PC-9 (cell line): ENCODE measurements around the gene CNNM3. TPM values are rescaled to one million over a fixed set of nuclear protein-coding genes. Genes with fewer than 3 reads are reported as not detected.

Source experiments
- BruUV-seq: library from RNA; stranded (reverse); fragments of 400-500 nt; replicated peaks from 2 replicates; lab custom pipeline; 2021; lab: Mats Ljungman, UMichigan
- CTCF ChIA-PET: fragments of 300-600 bp; sonication (Branson Sonifier 250); formaldehyde crosslinking; loops from one replicate; lab custom pipeline; 2022; ENCODE audit warnings: antibody characterized with exemption; lab: Charles Lee
- POLR2A ChIA-PET: fragments of 300-600 bp; sonication (Branson Sonifier 250); formaldehyde crosslinking; loops from one replicate; lab custom pipeline; 2022; ENCODE audit warnings: antibody characterized with exemption; ENCODE audit not compliant: unreplicated experiment; lab: Charles Lee
- DNase-seq, 2 experiments: peaks; one replicate each; pipeline versions ENCODE4 v3.0.0 to v3.0.0-alpha.2; 2015 to 2022; ENCODE audit warnings: mixed read lengths in 1 of 2
- H2AFZ ChIP-seq: fragments of 200-600 bp; sonication (generic); 2 replicates; pipeline ENCODE4 v1.8.1; 2017; ENCODE audit warnings: antibody characterized with exemption
- H3F3A ChIP-seq: fragments of 200-600 bp; sonication (generic); 2 replicates; pipeline ENCODE4 v1.8.1; 2017; ENCODE audit warnings: antibody characterized with exemption, mild to moderate bottlenecking, low read depth; ENCODE audit not compliant: insufficient read depth
- H3K27ac ChIP-seq: fragments of 200-600 bp; sonication (generic); 2 replicates; pipeline ENCODE4 v1.6.1; 2016; ENCODE audit warnings: mixed run types
- H3K27me3 ChIP-seq: fragments of 200-600 bp; sonication (generic); 2 replicates; pipeline ENCODE4 v1.6.1; 2016; ENCODE audit warnings: low read depth, mixed run types; ENCODE audit not compliant: insufficient read depth
- H3K36me3 ChIP-seq: fragments of 200-600 bp; sonication (generic); 2 replicates; pipeline ENCODE4 v1.6.1; 2016; ENCODE audit warnings: low read depth, mixed run types
- H3K4me1 ChIP-seq: fragments of 200-600 bp; sonication (generic); replicated peaks from 2 replicates; pipeline ENCODE4 v1.6.1; 2016; ENCODE audit warnings: mixed run types; ENCODE audit not compliant: insufficient read depth
- H3K4me2 ChIP-seq: fragments of 200-600 bp; sonication (generic); 2 replicates; pipeline ENCODE4 v1.6.1; 2017; ENCODE audit warnings: mixed run types
- H3K4me3 ChIP-seq: fragments of 200-600 bp; sonication (generic); 2 replicates; pipeline ENCODE4 v1.6.1; 2016; ENCODE audit warnings: mixed run types
- H3K79me2 ChIP-seq: fragments of 200-600 bp; sonication (generic); 2 replicates; pipeline ENCODE4 v1.6.1; 2017; ENCODE audit warnings: low read depth, mixed run types
- H3K9me2 ChIP-seq: fragments of 200-600 bp; sonication (generic); 2 replicates; pipeline ENCODE4 v1.8.1; 2017; ENCODE audit warnings: mild to moderate bottlenecking; ENCODE audit not compliant: insufficient read depth
- H3K9me3 ChIP-seq: fragments of 200-600 bp; sonication (generic); 2 replicates; pipeline ENCODE4 v1.8.1; 2016; ENCODE audit warnings: low read depth; ENCODE audit not compliant: insufficient read depth
- H4K20me1 ChIP-seq: fragments of 200-600 bp; sonication (generic); 2 replicates; pipeline ENCODE4 v1.8.1; 2017; ENCODE audit not compliant: insufficient read depth
- EZH2 ChIP-seq: fragments of 200-600 bp; sonication (generic); IDR thresholded peaks from 2 replicates; pipeline ENCODE4 v1.8.0; 2017; ENCODE audit warnings: antibody characterized with exemption, low read depth
- intact Hi-C: fragments of 100-400 bp; cut with micrococcal nuclease; formaldehyde crosslinking; loops from one replicate; pipeline ENCODE4 v1.10.0; 2022; ENCODE audit not compliant: unreplicated experiment
- total RNA-seq: library from RNA; stranded (reverse); gene quantifications from 2 replicates; pipeline ENCODE4 v1.2.3, GENCODE V29; 2021
- TF ChIP-seq, protein P1 (sequence below): fragments of 200-600 bp; sonication (generic); conservative IDR thresholded peaks from 2 replicates; pipeline ENCODE4 v1.6.1; 2017; ENCODE audit warnings: mixed run types, antibody characterized with exemption, mild to moderate bottlenecking, moderate library complexity

CNNM3 gene
- total RNA-seq, 1 experiment from 2014 or later: 28.7 TPM

DNA sequence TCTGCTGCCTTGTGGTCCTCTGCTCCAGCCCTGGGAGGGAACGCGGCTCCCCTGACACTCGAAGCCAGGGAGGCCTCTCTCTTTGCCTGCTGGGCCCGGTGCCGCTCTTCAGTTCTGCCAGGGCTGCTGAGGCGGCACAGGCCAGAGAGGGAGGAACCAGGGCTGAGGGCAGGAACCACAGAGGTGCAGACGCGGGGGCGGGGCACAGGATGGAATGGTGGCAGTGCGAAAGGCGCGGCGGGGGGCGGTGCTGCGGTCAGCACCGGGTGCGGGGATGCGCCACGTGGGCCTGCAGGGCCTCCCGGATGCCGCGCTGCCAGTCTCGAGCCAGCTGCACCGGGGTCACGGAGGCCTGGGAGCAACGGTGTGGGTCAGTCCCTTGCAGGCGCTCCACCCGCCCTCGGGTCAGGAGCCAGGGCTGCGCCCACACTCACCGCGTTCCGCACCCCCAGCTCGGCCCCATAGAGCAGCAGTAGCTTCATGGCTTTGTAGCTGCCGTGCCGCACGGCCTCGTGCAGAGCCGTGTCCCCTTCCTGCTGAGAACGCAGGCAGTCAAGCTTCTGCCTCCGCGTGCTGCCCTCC, 23.3 kb downstream of the CNNM3 start:
- Histone ChIP-seq H3F3A (no peaks in the 10 kb centered on the region), H3K27ac (no peak overlapping the region), H3K4me3 (no peak overlapping the region), H3K79me2 (no peaks in the 10 kb centered on the region), H3K4me1 (no peaks in the 10 kb centered on the region), H4K20me1 (no peaks in the 10 kb centered on the region), H3K27me3 (no peaks in the 10 kb centered on the region), H3K36me3 (peaks cover 7% of the 10 kb centered on the region; the same call in 1 of the 2 replicates), H3K9me2 (no peaks in the 10 kb centered on the region), H3K9me3 (no peaks in the 10 kb centered on the region), H2AFZ (no peak overlapping the region), H3K4me2 (no peak overlapping the region)
- no TSS peak for BruUV-seq
- CTCF ChIA-PET: no interaction called here
- DNase-seq: no peak
- POLR2A ChIA-PET: no interaction called here
- TF ChIP-seq EZH2: no peak
- TF ChIP-seq, protein P1, sequence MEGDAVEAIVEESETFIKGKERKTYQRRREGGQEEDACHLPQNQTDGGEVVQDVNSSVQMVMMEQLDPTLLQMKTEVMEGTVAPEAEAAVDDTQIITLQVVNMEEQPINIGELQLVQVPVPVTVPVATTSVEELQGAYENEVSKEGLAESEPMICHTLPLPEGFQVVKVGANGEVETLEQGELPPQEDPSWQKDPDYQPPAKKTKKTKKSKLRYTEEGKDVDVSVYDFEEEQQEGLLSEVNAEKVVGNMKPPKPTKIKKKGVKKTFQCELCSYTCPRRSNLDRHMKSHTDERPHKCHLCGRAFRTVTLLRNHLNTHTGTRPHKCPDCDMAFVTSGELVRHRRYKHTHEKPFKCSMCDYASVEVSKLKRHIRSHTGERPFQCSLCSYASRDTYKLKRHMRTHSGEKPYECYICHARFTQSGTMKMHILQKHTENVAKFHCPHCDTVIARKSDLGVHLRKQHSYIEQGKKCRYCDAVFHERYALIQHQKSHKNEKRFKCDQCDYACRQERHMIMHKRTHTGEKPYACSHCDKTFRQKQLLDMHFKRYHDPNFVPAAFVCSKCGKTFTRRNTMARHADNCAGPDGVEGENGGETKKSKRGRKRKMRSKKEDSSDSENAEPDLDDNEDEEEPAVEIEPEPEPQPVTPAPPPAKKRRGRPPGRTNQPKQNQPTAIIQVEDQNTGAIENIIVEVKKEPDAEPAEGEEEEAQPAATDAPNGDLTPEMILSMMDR: no peak
- intact Hi-C loops: no loop called here

DNA sequence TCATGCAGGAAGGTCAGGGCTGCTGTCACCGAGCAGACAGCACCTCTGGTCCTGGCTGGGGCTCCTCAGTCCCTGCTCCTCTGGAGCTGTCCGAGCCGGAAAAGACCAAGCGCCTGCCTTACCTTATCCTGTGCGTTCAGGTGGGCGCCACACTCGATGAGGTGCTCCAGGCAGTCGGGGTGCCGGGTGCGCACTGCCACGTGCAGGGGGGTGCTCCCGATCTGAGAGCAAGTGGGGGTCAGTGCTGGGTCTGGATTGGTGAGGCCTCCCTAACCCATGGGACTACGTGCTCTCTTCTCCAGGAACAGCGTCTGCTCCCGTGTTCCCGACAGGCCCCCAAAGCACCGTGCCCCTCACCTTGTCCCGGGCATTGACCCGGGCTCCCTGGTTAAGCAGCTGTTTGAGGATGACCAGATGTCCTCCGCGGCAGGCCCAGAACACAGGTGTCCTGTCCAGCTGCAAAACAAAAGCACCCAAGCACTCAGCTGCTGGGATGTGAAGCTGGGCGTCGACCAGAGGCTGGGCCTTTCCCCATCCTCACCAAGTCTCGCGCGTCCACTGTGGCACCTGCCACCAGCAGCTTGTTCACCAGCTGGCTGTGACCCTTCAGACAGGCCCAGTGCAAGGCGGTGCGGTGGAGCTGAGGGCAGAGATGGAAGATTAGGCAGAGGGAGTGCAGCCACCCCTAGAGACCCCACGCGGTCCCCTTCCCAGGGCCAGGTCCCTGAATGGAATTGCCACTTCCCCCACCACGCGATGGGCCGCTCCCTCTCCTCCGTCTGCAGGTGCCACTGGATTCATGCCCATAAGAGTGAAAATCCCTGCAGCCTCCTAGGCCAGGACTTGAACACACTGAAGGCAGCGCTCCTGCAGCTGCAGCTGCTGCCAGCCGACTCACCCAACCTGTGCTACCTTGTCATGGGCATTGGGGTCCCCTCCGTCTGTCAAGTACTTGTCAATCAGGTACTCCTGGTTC, 24.1 kb downstream of the CNNM3 start:
- H3K9me2 ChIP-seq: no peaks in the 10 kb centered on the region
- H3K9me3 ChIP-seq: no peaks in the 10 kb centered on the region
- no peak for DNase-seq
- no peak overlapping the region for H3K4me3 ChIP-seq
- no peaks in the 10 kb centered on the region for H3K4me1 ChIP-seq
- H3K36me3 ChIP-seq: no peaks in the 10 kb centered on the region
- POLR2A ChIA-PET: no interaction called here
- H3K27me3 ChIP-seq: no peaks in the 10 kb centered on the region
- H4K20me1 ChIP-seq: no peaks in the 10 kb centered on the region
- H2AFZ ChIP-seq: no peak overlapping the region
- CTCF ChIA-PET: no interaction called here
- TF ChIP-seq, protein P1: no peak
- no peak for TF ChIP-seq EZH2
- H3K4me2 ChIP-seq: no peak overlapping the region
- intact Hi-C loops: no loop called here
- no TSS peak for BruUV-seq
- no peak overlapping the region for H3K27ac ChIP-seq
- no peaks in the 10 kb centered on the region for H3K79me2 ChIP-seq
- H3F3A ChIP-seq: no peaks in the 10 kb centered on the region

DNA sequence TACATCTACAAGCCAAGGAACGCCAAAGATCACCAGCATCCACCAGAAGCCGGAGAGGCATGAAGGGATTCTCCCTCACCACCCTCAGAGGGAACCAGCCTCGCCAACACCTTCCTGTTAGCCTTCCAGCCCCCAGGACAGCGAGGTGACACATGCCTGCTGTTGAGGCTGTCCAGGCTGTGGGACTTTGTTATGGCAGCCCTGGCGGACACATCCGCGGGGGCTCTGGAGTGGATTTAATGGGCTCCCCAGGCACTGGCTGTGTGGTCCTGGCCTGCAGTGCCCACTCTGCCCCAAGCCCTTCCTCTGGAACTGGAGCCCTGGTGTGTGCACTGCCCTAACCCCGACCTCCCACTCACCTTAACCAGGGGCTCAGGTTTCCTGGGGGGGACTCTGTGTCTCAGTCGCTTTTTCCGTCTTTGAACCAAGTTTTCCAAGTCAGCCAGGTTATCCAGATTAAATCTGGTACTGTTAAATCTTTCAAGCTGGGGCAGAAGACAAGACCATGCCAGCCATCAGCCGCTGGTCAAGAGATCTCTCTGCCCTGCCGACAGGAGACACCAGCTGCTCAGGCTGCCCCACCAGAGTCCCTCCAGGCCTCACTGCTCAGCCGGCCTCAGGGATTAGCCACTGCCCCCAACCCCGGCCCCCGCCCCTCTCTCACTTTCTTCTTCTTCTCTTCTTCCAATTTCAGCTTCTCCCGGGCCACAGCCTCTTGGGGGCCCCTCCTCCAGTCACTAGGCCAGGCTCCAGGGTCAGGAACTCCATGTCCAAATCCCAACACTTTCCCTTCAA, 25.8 kb downstream of the CNNM3 start:
- Histone ChIP-seq H3K4me3 (no peak overlapping the region), H3K9me2 (no peaks in the 10 kb centered on the region), H3K9me3 (no peaks in the 10 kb centered on the region), H3F3A (no peaks in the 10 kb centered on the region), H3K27me3 (no peaks in the 10 kb centered on the region), H2AFZ (no peak overlapping the region), H3K4me1 (no peaks in the 10 kb centered on the region), H3K79me2 (no peaks in the 10 kb centered on the region), H3K36me3 (no peaks in the 10 kb centered on the region), H4K20me1 (no peaks in the 10 kb centered on the region), H3K27ac (no peak overlapping the region), H3K4me2 (no peak overlapping the region)
- intact Hi-C loops: no loop called here
- no peak for TF ChIP-seq EZH2
- TF ChIP-seq, protein P1: no peak
- no peak for DNase-seq
- ChIA-PET POLR2A (interaction anchor here (0.6 kb wide), 1 partner anchor 700 kb away, joined by 13 read pairs; no protein-coding TSS in a partner anchor), CTCF (interaction anchor here (0.7 kb wide), 1 partner anchor 43 kb away, joined by 11 read pairs; no protein-coding TSS in a partner anchor)
- no TSS peak for BruUV-seq
